Transverse colon (tissue), 4 donors: ENCODE results near the gene JAKMIP2. TPM values are rescaled to one million over a fixed set of nuclear protein-coding genes. Genes with fewer than 3 reads are reported as not detected.

Experiments used
- DNase-seq: peaks from one replicate; pipeline ENCODE4 v3.0.0-alpha.2; 2019
- H3K27ac ChIP-seq, 4 donors: fragments of 200-600 bp; sonication (generic); 2 replicates each; pipeline ENCODE4 v1.5.1; 2016 to 2018; ENCODE audit warnings: inconsistent platforms in 4 of 4
- H3K27me3 ChIP-seq: fragments of 200-600 bp; sonication (generic); 2 replicates; pipeline ENCODE4 v1.5.1; 2017; ENCODE audit warnings: inconsistent platforms
- H3K36me3 ChIP-seq, 4 donors: fragments of 200-600 bp; sonication (generic); 2 replicates each; pipeline ENCODE4 v1.5.1; 2017 to 2019; ENCODE audit warnings: inconsistent platforms in 4 of 4
- H3K4me1 ChIP-seq, 4 donors: fragments of 200-600 bp; sonication (generic); 2 replicates each; pipeline ENCODE4 v1.5.1; 2017 to 2020; ENCODE audit warnings: inconsistent platforms in 4 of 4
- H3K4me3 ChIP-seq, 4 donors: fragments of 200-600 bp; sonication (generic); 1 replicate in 1 of 4; 2 replicates in 3 of 4; pipeline versions ENCODE4 v1.5.1 to v1.6.1; 2017 to 2019; ENCODE audit warnings: inconsistent platforms in 4 of 4
- H3K9me3 ChIP-seq, 2 donors: fragments of 200-600 bp; sonication (generic); 2 replicates each; pipeline ENCODE4 v1.5.1; 2017 to 2019; ENCODE audit warnings: inconsistent platforms in 2 of 2
- CTCF ChIP-seq, 5 experiments: fragments of 200-600 bp in 3 of 5; fragments of 450-650 bp in 2 of 5; sonication (generic) in 3 of 5; IDR thresholded peaks; 1 replicate in 2 of 5; 2 replicates in 3 of 5; pipeline ENCODE4 v1.5.1; 2016 to 2017; ENCODE audit warnings: antibody characterized with exemption in 5 of 5, inconsistent platforms in 3 of 5, mild to moderate bottlenecking in 2 of 5, moderate library complexity in 1 of 5
- EP300 ChIP-seq: sonication (generic); formaldehyde crosslinking; IDR thresholded peaks from one replicate; pipeline ENCODE4 v1.6.1; 2017; ENCODE audit warnings: antibody characterized with exemption, low read depth
- POLR2A ChIP-seq: fragments of 450-650 bp; IDR thresholded peaks from one replicate; pipeline ENCODE4 v1.6.1; 2016; ENCODE audit warnings: antibody characterized with exemption, mild to moderate bottlenecking, moderate library complexity
- POLR2AphosphoS5 ChIP-seq, 3 donors: sonication (generic); formaldehyde crosslinking; IDR thresholded peaks; one replicate each; pipeline ENCODE4 v1.6.1; 2016; ENCODE audit warnings: antibody characterized with exemption in 3 of 3
- WGBS, 2 donors: methylation state at CpG; one replicate each; pipeline ENCODE4 v1.1.5; 2018; ENCODE audit warnings: low coverage in 1 of 2; 5-methylcytosine and 5-hydroxymethylcytosine counted together
- in situ Hi-C, 4 donors: fragments of 200-750 bp; cut with MboI; loops; one replicate each; pipeline versions ENCODE4 v1.15.0 to v1.15.1; 2017; ENCODE audit warnings: low sequenced_read_pairs in 3 of 4, low pct_ligation_motif_present in 1 of 4, low pct_unique_long_range_greater_than_20kb in 1 of 4
- intact Hi-C: fragments of 100-400 bp; cut with DNase I; formaldehyde crosslinking; loops from one replicate; pipeline ENCODE4 v1.15.1; 2023; ENCODE audit warnings: low total_unique reads
- total RNA-seq, 4 donors: library from RNA; depleted of rRNA; stranded (reverse); fragments of >200 nt; gene quantifications; one replicate each; pipeline ENCODE4 v1.1.0, GENCODE V29; 2016

The JAKMIP2 gene
- total RNA-seq, 4 donors from 2014 or later: 0.37 to 0.79 (median 0.40) TPM

DNA sequence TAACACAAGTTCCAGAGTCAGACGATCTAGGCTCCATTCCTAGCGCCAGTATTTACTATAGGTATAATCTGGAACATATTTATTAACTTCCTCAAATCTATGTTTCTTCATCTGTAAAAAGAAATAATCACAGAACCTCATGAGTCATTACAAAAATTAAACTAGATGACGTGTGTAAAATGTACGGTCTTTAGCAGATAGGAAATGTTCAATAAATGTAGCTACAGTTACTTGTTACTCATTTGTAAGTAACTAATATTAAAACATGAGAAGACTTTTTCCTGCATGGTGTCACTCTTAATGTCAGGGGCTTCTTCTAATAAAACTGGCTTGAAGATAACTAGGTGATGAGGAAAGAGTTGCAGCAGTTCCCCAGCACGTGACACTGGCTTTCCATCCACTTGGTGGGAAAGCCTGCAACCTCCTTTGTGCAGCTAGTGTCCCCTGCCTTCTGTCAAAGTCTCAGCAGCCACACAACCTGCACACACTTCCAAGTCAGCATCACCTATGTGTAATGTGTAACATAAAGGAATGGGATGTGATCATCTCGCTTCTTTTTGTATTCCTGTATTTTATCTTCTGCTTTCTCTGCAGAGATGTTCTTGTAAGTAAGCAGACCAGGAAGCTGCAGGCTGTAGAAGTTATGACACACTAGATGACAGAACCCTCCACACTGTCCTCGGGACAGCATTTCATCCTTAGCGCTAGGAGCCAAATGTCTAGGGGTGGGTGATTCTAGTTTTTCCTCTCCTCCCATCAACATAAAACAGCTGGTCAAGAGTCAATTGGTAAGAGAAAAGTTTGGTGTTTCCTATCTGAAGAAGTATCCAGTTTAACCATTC is 1.8 kb upstream of the JAKMIP2 start:
- no peaks in the 10 kb centered on the region for H3K27me3 ChIP-seq
- intact Hi-C loops: no loop called here
- in situ Hi-C loops: no loop called here
- 49 to 67% methylated on average over 7 to 8 of the region's 8 CpGs for WGBS, 2 donors
- H3K4me3 ChIP-seq: no peak overlapping the region
- H3K27ac ChIP-seq: no peak overlapping the region
- DNase-seq: no peak
- H3K4me1 ChIP-seq: peaks cover 0 to 8% (median 3%) of the 10 kb centered on the region in 4 donors
- H3K9me3 ChIP-seq: no peaks in the 10 kb centered on the region
- no peak for TF ChIP-seq CTCF (IDR thresholded peaks at IDR 0.05)
- TF ChIP-seq EP300: no peak
- TF ChIP-seq POLR2A: no peak
- no peak for TF ChIP-seq POLR2AphosphoS5 (IDR thresholded peaks at IDR 0.05)
- H3K36me3 ChIP-seq: no peaks in the 10 kb centered on the region

DNA sequence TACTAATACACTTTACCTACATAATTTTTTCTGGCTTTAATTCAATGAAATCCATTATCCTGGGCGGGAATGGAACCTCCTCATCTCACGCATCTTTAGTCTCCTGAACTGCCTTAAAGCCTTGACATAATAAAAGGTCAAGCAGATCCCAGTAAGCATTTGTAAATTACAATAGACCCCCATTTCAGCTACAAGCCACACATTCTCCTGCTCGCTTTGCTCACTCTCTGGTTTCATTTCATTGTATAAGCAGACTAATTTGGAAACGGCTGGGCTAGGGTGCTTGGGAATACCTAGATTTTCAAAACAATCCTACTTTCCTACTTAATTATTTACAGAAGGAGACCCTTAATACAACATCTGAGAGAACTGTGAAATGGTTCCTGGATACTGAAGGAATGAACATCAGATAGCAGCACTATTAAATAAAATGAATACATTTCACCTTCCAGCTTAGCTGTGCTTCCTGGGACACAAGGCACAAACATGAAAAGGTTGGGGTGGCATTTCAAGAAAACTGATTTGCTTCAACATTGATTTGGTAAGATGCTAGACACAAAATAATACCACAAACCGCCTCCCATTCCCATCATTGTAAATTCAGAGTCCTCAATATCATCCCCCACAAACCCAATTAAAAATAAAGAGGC is 1.5 kb downstream of the JAKMIP2 start:
- TF ChIP-seq EP300 (no peak), POLR2AphosphoS5 (IDR thresholded peaks at IDR 0.05) (no peak), POLR2A (no peak), CTCF (IDR thresholded peaks at IDR 0.05) (no peak)
- no peaks in the 10 kb centered on the region for H3K9me3 ChIP-seq
- no peak overlapping the region for H3K27ac ChIP-seq
- intact Hi-C loops: no loop called here
- in situ Hi-C loops: no loop called here
- no peaks in the 10 kb centered on the region for H3K36me3 ChIP-seq
- H3K4me3 ChIP-seq: no peak overlapping the region
- H3K27me3 ChIP-seq: no peaks in the 10 kb centered on the region
- peaks cover 0 to 8% (median 3%) of the 10 kb centered on the region in 4 donors for H3K4me1 ChIP-seq
- no peak for DNase-seq
- WGBS, 2 donors: 81% methylated on average over 3 to 5 of the region's 5 CpGs

DNA sequence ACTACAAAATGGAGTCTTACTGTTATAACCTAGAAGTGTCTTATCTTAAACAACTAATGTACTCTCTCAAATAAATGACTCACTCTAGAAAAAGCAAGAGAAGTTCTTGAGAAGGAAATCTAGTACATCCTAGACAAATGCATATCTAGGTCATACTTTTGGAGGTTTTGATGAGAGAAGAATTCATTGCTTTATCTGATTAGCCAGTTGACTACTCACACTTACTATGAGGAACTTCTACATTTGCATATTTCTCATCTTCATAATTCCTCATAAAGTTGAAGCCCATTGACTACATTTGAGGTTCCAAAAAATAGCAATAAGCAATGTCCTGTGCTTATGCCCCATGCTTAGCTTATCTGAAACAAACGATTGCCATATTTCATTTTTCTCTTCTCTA is 2.8 kb downstream of the JAKMIP2 start:
- Histone ChIP-seq H3K4me1 (peaks cover 0 to 8% (median 3%) of the 10 kb centered on the region in 4 donors), H3K36me3 (no peaks in the 10 kb centered on the region), H3K27me3 (no peaks in the 10 kb centered on the region), H3K9me3 (no peaks in the 10 kb centered on the region), H3K4me3 (no peak overlapping the region), H3K27ac (no peak overlapping the region)
- in situ Hi-C loops: no loop called here
- TF ChIP-seq EP300: no peak
- TF ChIP-seq CTCF (IDR thresholded peaks at IDR 0.05): no peak
- no peak for TF ChIP-seq POLR2A
- TF ChIP-seq POLR2AphosphoS5 (IDR thresholded peaks at IDR 0.05): no peak
- intact Hi-C loops: no loop called here
- WGBS, 2 donors: 83 to 100% methylated on average over 1 of the region's 1 CpG
- DNase-seq: no peak

DNA sequence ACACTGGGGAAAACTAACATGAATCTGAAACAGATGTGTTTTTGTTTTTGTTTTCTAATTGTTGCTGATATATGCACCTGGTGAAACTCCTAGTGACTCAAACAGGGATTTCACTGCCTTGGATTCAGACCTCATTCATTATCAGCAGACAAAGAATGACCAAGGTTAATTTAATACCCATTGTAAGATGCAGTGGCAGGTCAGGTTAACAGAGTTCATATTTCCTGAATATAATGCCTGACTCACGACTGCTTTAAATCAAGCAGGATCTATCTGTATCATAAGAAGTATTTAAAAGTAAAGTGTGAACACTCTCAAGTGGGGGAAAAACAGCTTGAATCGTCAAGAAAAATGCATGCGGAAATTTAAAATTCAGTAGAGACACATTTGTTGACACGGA is 5.5 kb downstream of the JAKMIP2 start:
- in situ Hi-C loops: no loop called here

More for the DNA sequence above, 5.5 kb downstream of the JAKMIP2 start:
- Histone ChIP-seq H3K27ac (no peak overlapping the region), H3K9me3 (no peaks in the 10 kb centered on the region), H3K4me3 (no peak overlapping the region), H3K4me1 (peaks cover 0 to 2% (median 0%) of the 10 kb centered on the region in 4 donors), H3K27me3 (no peaks in the 10 kb centered on the region), H3K36me3 (no peaks in the 10 kb centered on the region)
- 94 to 100% methylated on average over 2 to 4 of the region's 4 CpGs for WGBS, 2 donors
- no peak for TF ChIP-seq CTCF (IDR thresholded peaks at IDR 0.05)
- TF ChIP-seq EP300: no peak
- no peak for TF ChIP-seq POLR2A
- TF ChIP-seq POLR2AphosphoS5 (IDR thresholded peaks at IDR 0.05): no peak
- no peak for DNase-seq
- intact Hi-C loops: no loop called here
